Liver (tissue), 9 donors: ENCODE results near the gene NISCH. TPM values are rescaled to one million over a fixed set of nuclear protein-coding genes. Genes with fewer than 3 reads are reported as not detected.

Source experiments
- DNase-seq: peaks from one replicate; pipeline ENCODE4 v3.0.0-alpha.2; 2017; ENCODE audit warnings: low spot score
- H3K27ac ChIP-seq, 2 donors: one replicate each; pipeline ENCODE4 v1.7.0; 2013; ENCODE audit warnings: inconsistent platforms in 2 of 2, low read length in 2 of 2, control low read depth in 1 of 2, low read depth in 1 of 2, mild to moderate bottlenecking in 1 of 2
- H3K27me3 ChIP-seq, 4 donors: one replicate each; pipeline versions ENCODE4 v1.6.1 to v1.7.0; 2013; ENCODE audit warnings: low read length in 3 of 4, inconsistent platforms in 1 of 4, mild to moderate bottlenecking in 1 of 4, moderate library complexity in 1 of 4; ENCODE audit not compliant: control insufficient read depth in 4 of 4, insufficient read depth in 4 of 4
- H3K36me3 ChIP-seq, 4 donors: one replicate each; pipeline versions ENCODE4 v1.6.1 to v1.7.0; 2013; ENCODE audit warnings: low read length in 3 of 4, mild to moderate bottlenecking in 3 of 4, low read depth in 1 of 4, moderate library complexity in 1 of 4; ENCODE audit not compliant: control insufficient read depth in 4 of 4, insufficient read depth in 3 of 4
- H3K4me1 ChIP-seq, 4 donors: one replicate each; pipeline versions ENCODE4 v1.6.1 to v1.7.0; 2013; ENCODE audit warnings: low read length in 3 of 4, mild to moderate bottlenecking in 3 of 4, moderate library complexity in 1 of 4; ENCODE audit not compliant: control insufficient read depth in 4 of 4, insufficient read depth in 4 of 4
- H3K4me3 ChIP-seq, 3 donors: one replicate each; pipeline versions ENCODE4 v1.6.1 to v1.7.0; 2013; ENCODE audit warnings: low read length in 3 of 3, control low read depth in 1 of 3, low read depth in 1 of 3, mild to moderate bottlenecking in 1 of 3
- H3K9ac ChIP-seq, 2 donors: one replicate each; pipeline ENCODE4 v1.7.0; 2013; ENCODE audit warnings: low read length in 2 of 2, mild to moderate bottlenecking in 2 of 2, moderate library complexity in 2 of 2, control low read depth in 1 of 2, low read depth in 1 of 2
- H3K9me3 ChIP-seq, 4 donors: one replicate each; pipeline versions ENCODE4 v1.6.1 to v1.7.0; 2013; ENCODE audit warnings: low read length in 3 of 4; ENCODE audit not compliant: control insufficient read depth in 4 of 4
- ATF3 ChIP-seq: IDR thresholded peaks from 2 replicates; pipeline ENCODE4 v1.6.1; 2016; ENCODE audit warnings: antibody characterized with exemption
- CTCF ChIP-seq: fragments of 150-350 bp; IDR thresholded peaks from 2 replicates; pipeline ENCODE4 v1.5.1; 2017; ENCODE audit warnings: improper control_type of control experiment, low read depth, low read length; ENCODE audit not compliant: missing input control
- EGR1 ChIP-seq, 2 donors: IDR thresholded peaks; 2 replicates each; pipeline ENCODE4 v1.6.1; 2016 to 2018; ENCODE audit warnings: antibody characterized with exemption in 2 of 2, low read depth in 2 of 2
- FOXA1 ChIP-seq: IDR thresholded peaks from 2 replicates; pipeline ENCODE4 v1.6.1; 2016; ENCODE audit warnings: antibody characterized with exemption
- FOXA2 ChIP-seq: IDR thresholded peaks from 2 replicates; pipeline ENCODE4 v1.6.1; 2016; ENCODE audit warnings: antibody characterized with exemption
- GABPA ChIP-seq, 2 donors: IDR thresholded peaks in 1 of 2; conservative IDR thresholded peaks in 1 of 2; 2 replicates each; pipeline ENCODE4 v1.6.1; 2016; ENCODE audit warnings: antibody characterized with exemption in 2 of 2, mild to moderate bottlenecking in 1 of 2, moderate library complexity in 1 of 2
- HNF4A ChIP-seq, 2 donors: conservative IDR thresholded peaks; 2 replicates each; pipeline ENCODE4 v1.6.1; 2016; ENCODE audit warnings: antibody characterized with exemption in 2 of 2, mild to moderate bottlenecking in 2 of 2
- JUND ChIP-seq, 2 donors: IDR thresholded peaks; 2 replicates each; pipeline ENCODE4 v1.6.1; 2016; ENCODE audit warnings: antibody characterized with exemption in 2 of 2
- RAD21 ChIP-seq, 2 donors: IDR thresholded peaks; 2 replicates each; pipeline ENCODE4 v1.6.1; 2016; ENCODE audit warnings: antibody characterized with exemption in 2 of 2, mild to moderate bottlenecking in 2 of 2
- REST ChIP-seq: IDR thresholded peaks from 2 replicates; pipeline ENCODE4 v1.6.1; 2016; ENCODE audit warnings: antibody characterized with exemption, mild to moderate bottlenecking
- RXRA ChIP-seq, 2 donors: IDR thresholded peaks; 2 replicates each; pipeline ENCODE4 v1.6.1; 2017 to 2018; ENCODE audit warnings: antibody characterized with exemption in 2 of 2, mild to moderate bottlenecking in 1 of 2
- SP1 ChIP-seq: IDR thresholded peaks from 2 replicates; pipeline ENCODE4 v1.6.1; 2018; ENCODE audit warnings: antibody characterized with exemption, mild to moderate bottlenecking
- TAF1 ChIP-seq: conservative IDR thresholded peaks from 2 replicates; pipeline ENCODE4 v1.6.1; 2016; ENCODE audit warnings: antibody characterized with exemption, mild to moderate bottlenecking
- YY1 ChIP-seq: IDR thresholded peaks from 2 replicates; pipeline ENCODE4 v1.6.1; 2016; ENCODE audit warnings: antibody characterized with exemption, mild to moderate bottlenecking
- ZBTB33 ChIP-seq: IDR thresholded peaks from 2 replicates; pipeline ENCODE4 v1.6.1; 2016; ENCODE audit warnings: antibody characterized with exemption
- WGBS: extraction: QIAGEN DNeasy Blood & Tissue Kit; methylation state at CpG from one replicate; pipeline ENCODE4 v1.1.7; 2013; 5-methylcytosine and 5-hydroxymethylcytosine counted together
- polyA plus RNA-seq, 2 donors: library from polyadenylated mRNA; stranded (reverse) in 1 of 2; unstranded in 1 of 2; fragments of 200-250 nt in 1 of 2; fragments of >200 nt in 1 of 2; fragmentation: Nextera tagmentation in 1 of 2; extraction: Ambion mirVana in 1 of 2; gene quantifications; one replicate each; pipeline versions ENCODE4 v1.2.1 to v1.2.3, GENCODE V29; 2013 to 2015
- total RNA-seq, 2 donors: library from RNA; depleted of rRNA; stranded (reverse); fragments of >200 nt; gene quantifications; one replicate each; pipeline ENCODE4 v1.2.3, GENCODE V29; 2014
- donor health status: healthy.
- donor health status: healthy.
- donor health status: healthy.
- donor health status: healthy.
- donor health status: healthy.

The NISCH gene
- total and polyA plus RNA-seq, 4 donors: 10.8 to 39.8 (median 17.6) TPM

- TF ChIP-seq YY1 (no peak), RXRA (IDR thresholded peaks at IDR 0.05) (no peak), SP1 (no peak)
Measured at GRCh38 chr3:52501046-52501445, 45.6 kb downstream of the NISCH start (continued).

GRCh38 chr3:52502001-52502400, 46.6 kb downstream of the NISCH start:
- Histone ChIP-seq H3K4me3 (no peak overlapping the region), H3K4me1 (peaks cover 0 to 4% (median 0%) of the 10 kb centered on the region in 4 donors), H3K9ac (no peak overlapping the region), H3K27me3 (no peaks in the 10 kb centered on the region), H3K36me3 (no peaks in the 10 kb centered on the region), H3K27ac (no peak overlapping the region), H3K9me3 (no peaks in the 10 kb centered on the region)
- WGBS: 89% methylated on average over 11 of the region's 11 CpGs
- no peak for DNase-seq
- TF ChIP-seq TAF1 (no peak), RAD21 (IDR thresholded peaks at IDR 0.05) (no peak), REST (no peak), JUND (IDR thresholded peaks at IDR 0.05) (no peak), CTCF (no peak), ATF3 (no peak), GABPA (IDR thresholded peaks at IDR 0.05 in 1 of 2, conservative IDR thresholded peaks at IDR 0.05 in 1 of 2) (no peak), HNF4A (conservative IDR thresholded peaks at IDR 0.05) (no peak), RXRA (IDR thresholded peaks at IDR 0.05) (no peak), EGR1 (IDR thresholded peaks at IDR 0.05; ENCODE audit: low read depth in 2 of 2) (no peak), FOXA1 (no peak), FOXA2 (no peak)

- Histone ChIP-seq H3K9me3 (no peaks in the 10 kb centered on the region), H3K27me3 (no peaks in the 10 kb centered on the region), H3K27ac (no peak overlapping the region), H3K4me1 (peaks cover 0 to 4% (median 0%) of the 10 kb centered on the region in 4 donors), H3K9ac (no peak overlapping the region), H3K36me3 (no peaks in the 10 kb centered on the region), H3K4me3 (no peak overlapping the region)
- no peak for DNase-seq
- no peak for TF ChIP-seq FOXA2
- TF ChIP-seq ZBTB33: no peak
- TF ChIP-seq TAF1: no peak
- TF ChIP-seq SP1: no peak
- TF ChIP-seq HNF4A (conservative IDR thresholded peaks at IDR 0.05): no peak
- TF ChIP-seq REST: no peak
- TF ChIP-seq EGR1 (IDR thresholded peaks at IDR 0.05; ENCODE audit: low read depth in 2 of 2): no peak
- no peak for TF ChIP-seq CTCF
- no peak for TF ChIP-seq JUND (IDR thresholded peaks at IDR 0.05)
- 95% methylated on average over 11 of the region's 11 CpGs for WGBS
Measured at GRCh38 chr3:52502808-52503350, 47.5 kb downstream of the NISCH start.
